Measurements from ENCODE around the gene CCDC92.
"Not testable (repeated sequence)": the region's sequence is repeated elsewhere in the genome, so short reads cannot be mapped to it uniquely, and the experiment has no call there.

CCDC92 gene

DNA sequence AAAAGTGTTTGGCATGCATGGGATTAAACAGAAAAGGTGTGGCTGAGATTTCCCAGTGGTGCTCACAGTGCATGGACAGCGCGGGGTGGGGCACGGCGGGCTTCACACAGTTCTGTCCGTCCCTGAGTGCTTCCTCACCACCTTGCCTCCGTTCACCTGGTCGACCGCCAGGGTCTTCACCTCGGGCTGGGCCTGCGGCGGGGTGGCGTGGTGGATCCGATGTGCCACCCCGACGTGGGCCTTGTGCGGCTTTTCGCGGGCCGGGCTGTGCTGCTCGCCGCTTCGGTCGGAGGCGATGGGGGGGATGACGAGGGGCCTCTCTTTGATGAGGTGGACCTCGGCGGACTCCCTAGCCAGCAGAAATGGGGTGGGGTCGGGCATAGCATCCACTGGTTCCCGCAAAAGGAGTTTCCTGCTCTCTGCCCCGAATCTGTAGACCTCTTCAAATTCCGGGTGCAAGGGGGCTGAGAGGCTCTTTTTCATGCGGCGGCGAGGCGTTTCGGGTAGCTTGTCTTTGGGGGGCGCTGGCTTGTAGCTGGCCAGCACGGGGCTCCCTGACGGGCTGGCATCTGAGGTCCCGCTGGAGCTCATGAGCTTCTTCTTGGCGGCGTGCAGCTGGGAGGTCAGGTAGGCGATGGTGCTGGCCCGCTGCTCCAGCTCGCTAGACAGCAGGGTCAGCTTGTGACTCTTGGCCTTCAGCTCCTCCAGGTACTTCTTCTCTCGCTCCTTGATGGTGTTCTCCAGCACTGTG, 35.5 kb downstream of the CCDC92 start:
- no peak for DNase-seq (ENCODE audit: low read depth, low spot score)

DNA sequence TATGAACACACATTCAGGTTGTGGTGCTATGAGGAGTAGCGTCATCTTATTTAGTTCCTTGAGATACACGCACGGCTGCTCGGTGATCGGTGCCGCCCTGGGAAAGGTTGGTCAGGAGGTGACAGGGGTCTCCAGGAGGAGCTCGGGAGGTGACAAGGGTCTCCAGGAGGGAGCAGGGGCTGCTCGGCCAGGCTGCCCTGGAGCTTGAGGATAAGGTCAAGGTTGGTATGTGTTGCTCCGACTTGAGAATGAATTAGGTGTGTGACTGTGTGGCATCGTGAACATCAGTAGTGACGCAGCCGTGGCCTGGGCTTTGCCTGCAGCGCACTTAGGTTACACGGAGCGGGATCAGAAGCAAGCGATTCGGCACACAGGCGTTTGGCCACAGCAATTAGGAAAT, 36.2 kb downstream of the CCDC92 start:
- DNase-seq (ENCODE audit: low read depth, low spot score) = no peak

DNA sequence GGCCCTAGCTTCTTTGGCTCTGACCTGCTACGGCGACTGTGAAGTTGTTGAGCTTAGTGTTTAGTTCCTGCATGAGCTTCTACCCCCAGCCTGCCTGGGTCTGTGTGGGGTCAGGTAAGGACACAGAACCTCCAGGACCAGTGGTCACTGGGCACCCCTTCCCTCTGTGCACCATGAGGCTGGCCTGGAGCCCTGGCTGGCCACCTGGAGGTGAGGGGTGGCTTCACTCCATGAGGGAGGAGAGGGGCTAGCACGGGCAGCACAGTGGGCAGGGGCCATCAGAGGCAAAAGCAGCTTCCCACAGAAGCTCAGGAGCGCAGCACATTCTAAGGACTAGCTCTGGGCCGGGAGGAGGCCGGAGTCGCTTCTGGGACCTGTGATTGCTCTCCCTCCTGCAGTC, 36.7 kb downstream of the CCDC92 start:
- no peak for DNase-seq (ENCODE audit: low read depth, low spot score)

DNA sequence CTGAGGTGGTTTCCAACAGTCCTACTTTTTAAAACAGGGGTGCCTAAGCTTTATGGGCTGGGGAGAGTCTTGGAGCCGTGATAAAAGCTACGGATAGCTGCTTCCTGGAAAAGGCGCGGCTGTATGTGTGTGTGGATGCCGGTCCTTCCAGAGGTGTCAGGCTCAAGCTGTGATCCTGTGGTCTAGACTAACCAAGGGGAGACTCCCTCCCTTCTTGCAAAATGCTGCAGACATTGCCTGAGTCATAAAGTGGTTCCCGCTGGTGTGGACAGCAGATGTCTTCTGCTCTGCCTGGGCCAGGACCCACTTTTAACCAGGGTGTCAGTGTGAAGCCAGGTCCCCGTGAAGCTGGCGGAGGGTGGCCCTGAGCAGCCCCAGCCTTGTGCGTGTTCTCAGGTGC, 37.8 kb downstream of the CCDC92 start:
- no peak for DNase-seq (ENCODE audit: low read depth, low spot score)

DNA sequence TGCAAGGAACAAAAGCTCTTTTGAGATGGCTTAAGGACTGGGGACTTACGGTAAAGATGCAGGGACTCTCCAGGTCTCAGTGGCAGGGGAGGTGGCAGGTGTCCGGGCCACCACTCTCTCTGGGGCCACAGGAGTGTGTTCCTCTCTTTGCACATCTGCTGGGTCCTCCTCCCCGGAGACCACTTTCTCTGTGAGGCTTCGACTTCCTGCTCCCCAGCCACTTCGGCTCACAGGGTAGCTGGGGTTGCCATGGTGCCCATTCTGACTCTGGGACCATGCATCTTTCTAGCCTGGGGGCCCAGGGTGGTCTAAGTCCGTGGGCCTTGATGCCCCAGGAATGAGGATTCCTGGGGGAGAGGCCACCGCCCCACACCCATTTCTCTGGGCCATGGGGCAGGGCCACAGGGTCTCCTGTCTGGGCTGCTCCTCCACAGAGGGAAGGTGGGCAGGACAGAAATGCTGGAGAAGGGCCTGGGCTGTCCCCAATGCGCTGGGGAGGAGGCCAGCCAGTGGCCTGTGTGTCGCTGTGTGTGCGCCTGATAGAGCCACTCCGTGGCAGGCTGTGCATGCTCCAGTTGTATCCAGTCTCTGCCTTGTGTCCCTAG, 38.5 kb downstream of the CCDC92 start:
- DNase-seq (ENCODE audit: low read depth, low spot score) = no peak

DNA sequence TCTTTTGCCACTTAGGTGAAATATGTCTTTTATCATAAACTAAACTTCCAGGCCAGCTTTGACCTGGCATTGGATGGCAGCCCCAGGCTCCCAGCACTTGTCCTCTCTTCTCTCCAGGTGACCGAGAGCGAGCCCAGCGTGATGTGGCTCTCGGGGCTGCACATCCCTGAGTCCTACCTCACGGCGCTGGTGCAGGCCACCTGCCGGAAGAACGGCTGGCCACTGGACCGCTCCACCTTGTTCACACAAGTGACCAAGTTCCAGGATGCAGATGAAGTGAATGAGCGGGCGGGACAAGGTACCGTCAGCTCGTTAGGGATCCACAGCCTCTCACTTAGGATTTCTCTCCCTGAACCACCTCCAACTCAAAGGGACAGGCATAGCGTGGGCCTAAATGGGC, 39.4 kb downstream of the CCDC92 start:
- DNase-seq (ENCODE audit: low read depth, low spot score) = no peak

DNA sequence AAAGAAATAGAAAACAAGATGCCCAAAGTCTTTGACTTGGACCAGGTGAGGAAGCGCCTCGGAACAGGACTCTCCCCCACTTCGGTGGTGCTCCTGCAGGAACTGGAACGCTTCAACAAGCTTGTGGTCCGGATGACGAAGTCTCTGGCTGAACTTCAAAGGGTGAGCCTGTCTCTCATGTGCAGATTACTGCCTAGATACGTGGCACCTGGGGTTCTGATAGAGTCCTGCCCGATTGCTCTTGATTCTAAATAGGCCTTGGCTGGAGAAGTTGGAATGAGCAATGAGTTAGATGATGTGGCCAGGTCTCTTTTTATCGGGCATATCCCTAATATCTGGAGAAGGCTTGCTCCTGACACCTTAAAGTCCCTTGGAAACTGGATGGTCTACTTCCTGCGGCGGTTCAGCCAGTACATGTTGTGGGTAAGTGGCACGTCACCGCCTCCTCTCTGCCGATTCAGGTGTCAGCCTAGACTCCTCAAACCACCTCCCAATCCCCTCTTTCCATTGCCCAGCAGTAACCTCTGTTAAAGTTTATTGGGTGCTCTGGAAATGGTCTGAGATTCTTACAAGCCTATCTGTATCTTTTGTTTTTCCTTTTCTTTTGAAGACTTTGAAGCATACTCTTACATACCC, 40.8 kb downstream of the CCDC92 start:
- DNase-seq (ENCODE audit: low read depth, low spot score) = no peak

DNA sequence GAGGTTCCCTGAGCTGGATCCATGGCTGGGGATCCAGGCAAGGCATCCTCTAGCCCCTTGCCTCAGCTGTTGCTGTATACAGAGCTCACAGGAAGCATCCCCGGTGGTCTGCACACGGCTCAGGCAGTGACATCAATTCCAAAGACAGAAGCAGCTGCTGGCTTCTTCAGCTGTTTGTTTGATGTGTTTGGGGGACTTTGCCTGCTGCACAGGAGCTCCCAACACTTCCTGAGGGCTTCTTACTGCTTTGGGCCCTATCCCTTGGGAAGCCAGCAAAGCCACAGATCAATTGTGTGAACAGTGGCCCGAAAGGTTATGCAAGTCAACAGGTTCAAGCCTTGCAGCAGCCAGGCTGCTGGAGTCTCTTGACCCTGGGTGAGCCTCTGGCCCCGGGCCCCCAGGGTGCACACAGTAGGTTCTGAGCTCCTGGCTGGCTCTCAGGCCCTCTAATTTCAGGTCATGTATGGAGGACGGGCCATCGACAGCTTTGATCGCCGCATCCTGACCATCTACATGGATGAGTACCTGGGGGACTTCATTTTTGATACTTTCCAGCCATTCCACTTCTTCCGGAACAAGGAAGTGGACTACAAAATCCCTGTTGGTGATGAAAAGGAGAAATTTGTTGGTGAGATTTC, 42.6 kb downstream of the CCDC92 start:
- no peak for DNase-seq (ENCODE audit: low read depth, low spot score)

DNA sequence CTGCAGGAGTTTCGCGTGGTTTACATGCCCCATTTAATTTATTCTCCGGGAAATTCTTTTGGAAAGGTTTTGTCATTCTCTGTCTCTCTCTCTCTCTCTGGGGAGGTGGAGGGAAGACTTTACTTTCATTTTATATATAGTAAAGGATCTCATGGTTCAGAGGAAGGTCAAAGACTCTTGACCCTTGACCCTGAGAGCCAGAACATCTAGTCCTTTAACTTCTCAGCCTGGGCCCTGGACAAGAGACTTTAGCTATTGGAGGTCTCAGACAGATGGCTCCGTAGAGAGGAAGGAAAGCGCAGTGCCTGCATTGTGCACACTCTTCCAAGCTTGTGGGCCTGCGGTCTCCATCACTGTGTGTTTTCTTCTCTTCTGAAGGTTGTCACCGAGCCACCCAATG, 43.7 kb downstream of the CCDC92 start:
- DNase-seq (ENCODE audit: low read depth, low spot score) = no peak

DNA sequence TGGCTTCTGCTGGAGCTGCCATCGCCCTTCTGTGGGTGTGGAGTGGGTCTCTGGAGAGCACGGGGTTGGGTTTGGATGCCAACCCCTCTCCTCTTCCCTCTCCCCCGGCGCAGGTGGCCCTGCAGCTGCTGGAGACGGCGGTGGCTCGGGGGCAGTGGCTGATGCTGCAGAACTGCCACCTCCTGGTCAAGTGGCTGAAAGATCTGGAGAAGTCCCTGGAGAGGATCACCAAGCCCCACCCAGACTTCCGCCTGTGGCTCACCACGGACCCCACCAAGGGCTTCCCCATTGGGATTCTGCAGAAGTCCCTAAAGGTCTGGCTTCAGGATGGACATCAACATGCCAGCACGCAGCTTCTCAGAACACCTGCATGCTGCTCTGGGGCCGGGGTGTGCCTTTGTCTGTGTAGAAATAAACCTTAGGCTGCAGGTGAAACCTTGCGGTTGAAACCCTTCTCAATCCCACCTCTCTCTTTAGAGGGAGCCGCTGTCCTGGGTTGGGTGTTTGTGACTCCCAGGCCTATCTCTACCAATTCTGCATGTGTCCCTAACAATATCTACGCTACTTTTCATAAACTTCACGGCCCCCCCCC, 44.3 kb downstream of the CCDC92 start:
- DNase-seq (ENCODE audit: low read depth, low spot score) = no peak

DNA sequence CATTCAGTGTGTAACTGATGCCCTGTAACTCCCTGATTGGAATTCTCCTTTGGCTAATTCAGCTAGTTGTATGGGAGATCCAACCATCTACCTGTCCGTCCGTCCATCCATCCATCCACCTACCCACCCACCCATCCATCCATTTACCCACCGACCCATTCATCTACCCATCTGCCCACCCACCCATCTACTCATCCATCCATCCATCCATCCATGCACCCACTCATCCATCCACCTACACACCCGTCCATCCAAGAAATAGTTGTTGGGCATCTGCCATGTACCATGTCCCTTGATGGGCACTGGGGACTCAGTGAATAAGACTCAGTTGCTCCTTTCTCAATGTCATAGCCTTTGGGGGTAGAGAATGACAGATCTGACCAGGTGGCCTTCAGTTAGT, 48.1 kb downstream of the CCDC92 start:
- DNase-seq (ENCODE audit: low read depth, low spot score) = no peak

DNA sequence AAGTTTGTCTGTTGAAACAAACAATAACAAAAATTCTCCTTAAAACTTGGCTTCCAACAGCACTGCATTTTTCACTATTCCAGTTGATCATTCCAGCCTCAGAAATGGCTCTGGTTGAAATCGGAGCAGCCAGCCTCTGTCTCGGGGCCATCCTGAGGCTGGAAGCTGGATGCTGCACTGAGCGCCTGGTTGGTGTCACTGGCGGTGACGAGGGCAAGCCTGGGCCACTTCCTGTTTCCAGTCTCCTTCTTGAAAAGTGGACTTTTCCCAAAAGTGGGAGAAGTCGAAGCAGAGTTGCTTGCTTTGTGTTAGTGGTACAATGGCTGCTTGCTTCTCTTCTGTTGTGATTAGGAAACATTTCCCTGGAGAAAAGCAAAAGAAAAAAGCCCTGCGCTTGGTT, 48.7 kb downstream of the CCDC92 start:
- DNase-seq (ENCODE audit: low read depth, low spot score) = no peak

DNA sequence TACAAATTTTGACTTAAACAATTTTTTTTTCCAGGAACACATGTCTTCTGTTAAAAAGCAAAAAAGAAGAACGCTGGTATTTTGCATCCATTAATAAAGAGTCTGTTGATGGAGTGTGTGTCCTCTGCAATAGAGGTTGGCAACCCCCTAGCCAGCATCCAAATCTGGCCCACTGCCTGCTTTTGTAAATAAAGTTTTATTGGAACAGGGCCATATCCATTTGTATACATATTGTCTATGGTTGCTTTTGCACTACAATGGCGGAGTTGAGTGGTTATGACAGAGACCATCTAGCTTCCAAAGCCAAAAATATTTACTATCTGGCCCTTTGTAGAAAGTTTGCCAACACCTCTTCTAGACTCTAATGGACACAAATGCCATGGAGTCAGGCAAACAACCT, 49.6 kb downstream of the CCDC92 start:
- DNase-seq (ENCODE audit: low read depth, low spot score) = no peak

DNA sequence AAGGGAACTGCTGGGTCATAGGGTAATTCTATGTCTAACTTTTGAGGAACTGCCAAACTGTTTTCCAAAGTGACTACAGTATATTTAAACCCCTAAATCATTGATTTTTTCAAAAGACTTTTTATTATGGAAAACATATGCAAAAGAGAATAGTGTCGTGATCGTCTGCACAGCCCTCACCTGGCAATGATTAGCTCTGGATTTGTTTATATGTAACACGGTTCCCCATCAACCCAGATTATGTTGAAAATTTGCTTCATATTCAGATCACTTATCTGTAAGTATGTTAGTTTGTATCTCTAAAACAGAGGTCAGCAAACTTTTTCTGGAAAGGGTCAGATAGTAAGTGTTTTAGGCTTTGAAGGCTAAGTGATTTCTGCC, 52.7 kb downstream of the CCDC92 start:
- no peak for DNase-seq (ENCODE audit: low read depth, low spot score)

DNA sequence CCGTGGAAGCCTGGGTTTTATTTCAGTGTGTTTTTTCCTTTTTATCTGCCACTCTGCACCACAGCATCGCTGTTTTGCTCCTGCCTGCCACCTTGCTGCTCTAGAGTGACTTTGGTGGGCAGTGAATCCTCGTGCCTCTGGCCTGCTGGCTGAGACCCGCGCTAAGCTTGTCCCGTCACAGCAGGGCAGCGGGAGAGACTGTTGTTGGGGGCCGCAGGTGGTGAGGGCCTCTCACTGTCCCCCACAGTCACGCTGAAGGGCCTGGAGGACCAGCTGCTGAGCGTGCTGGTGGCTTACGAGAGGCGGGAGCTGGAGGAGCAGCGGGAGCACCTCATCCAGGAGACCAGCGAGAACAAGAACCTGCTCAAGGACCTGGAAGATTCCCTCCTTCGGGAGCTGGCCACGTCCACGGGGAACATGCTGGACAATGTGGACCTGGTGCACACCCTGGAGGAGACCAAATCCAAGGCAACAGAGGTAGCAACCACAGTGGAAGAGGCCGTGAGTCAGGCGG, 55.2 kb downstream of the CCDC92 start:
- DNase-seq (ENCODE audit: low read depth, low spot score) = no peak

DNA sequence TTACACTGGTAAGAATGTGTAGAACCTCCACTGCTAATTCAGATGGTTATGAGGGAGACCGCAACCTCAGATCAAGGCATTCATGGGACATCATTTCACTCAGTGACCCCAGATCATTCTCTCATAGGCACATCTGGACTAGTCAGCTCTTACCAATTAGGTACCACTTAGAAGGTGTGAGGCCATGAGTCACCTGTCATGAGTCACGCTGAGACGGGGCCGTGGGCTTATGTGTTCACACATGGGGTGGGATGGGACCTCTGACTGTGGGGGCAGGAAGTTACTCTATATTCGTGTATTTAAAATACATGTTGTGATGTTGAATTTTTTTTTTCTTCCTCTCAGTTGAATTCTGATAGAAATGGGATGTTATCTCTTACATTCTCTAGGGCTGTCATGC, 55.9 kb downstream of the CCDC92 start:
- DNase-seq (ENCODE audit: low read depth, low spot score) = no peak

DNA sequence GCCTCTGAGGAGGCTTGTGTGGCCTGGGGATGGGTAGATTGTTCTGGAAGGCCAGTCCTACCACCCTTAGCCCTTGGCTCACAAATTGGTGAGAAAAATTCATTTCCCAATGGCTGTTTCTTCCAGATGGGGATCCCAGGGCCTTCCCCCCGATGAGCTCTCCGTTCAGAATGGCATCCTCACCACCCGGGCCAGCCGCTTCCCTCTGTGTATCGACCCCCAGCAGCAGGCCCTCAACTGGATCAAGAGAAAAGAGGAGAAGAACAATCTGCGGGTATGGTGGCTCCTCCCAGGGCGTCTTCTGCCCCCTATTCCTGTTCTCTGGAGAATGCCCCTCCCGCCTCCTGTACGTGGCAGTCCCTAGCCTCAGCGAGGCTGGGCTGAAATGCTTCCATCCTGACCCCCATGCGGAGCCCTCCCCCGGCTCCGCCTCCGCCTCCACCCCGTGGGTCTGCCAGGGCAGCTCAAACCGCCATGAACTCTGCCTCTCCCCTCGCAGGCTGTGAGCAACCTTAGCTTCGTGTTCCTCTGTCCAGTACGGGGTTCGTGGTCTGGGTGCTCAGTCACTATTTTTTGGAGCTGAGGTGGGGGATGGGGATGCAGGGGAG, 57.8 kb downstream of the CCDC92 start:
- no peak for DNase-seq (ENCODE audit: low read depth, low spot score)

DNA sequence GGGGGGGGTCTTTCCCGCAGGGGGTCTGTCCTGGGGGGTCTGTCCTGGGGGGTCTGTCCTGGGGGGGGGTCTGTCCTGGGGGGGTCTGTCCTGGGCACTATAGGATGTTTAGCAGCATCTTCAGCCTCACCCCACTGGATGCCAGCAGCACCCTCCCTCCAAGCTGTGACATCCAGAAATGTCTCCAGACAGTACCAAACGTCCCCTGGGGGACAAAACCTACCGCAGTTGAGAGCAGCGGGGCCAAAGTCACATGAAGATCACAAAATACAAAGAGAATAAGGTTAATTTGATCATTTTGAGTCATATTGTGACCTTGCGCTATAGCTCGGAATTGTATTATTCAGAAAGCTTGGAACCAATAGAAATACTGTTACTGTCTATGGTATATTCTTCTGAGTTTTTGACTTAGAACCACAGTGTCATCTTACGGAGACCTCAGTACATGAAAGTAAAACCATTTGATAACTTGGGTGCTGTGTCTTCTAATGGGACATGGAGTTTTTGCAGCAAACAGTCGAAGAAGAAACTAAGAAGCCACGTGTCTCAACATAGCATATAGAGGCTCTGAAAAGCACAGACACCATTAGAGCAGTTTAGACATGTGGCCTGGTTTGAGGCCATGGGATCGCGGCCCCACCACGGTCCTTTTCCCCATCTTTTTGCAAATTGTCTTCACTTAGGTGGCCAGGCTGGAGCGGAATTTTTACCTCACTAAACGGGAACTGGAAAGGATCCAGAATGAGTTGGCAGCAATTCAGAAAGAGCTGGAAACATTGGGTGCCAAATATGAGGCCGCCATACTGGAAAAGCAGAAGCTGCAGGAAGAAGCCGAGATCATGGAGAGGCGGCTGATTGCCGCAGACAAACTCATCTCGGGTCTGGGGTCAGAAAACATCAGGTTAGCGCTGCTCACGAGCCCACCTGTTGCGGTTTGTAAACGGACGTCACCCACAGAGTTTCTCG, 59.9 kb downstream of the CCDC92 start:
- no peak for DNase-seq (ENCODE audit: low read depth, low spot score)

DNA sequence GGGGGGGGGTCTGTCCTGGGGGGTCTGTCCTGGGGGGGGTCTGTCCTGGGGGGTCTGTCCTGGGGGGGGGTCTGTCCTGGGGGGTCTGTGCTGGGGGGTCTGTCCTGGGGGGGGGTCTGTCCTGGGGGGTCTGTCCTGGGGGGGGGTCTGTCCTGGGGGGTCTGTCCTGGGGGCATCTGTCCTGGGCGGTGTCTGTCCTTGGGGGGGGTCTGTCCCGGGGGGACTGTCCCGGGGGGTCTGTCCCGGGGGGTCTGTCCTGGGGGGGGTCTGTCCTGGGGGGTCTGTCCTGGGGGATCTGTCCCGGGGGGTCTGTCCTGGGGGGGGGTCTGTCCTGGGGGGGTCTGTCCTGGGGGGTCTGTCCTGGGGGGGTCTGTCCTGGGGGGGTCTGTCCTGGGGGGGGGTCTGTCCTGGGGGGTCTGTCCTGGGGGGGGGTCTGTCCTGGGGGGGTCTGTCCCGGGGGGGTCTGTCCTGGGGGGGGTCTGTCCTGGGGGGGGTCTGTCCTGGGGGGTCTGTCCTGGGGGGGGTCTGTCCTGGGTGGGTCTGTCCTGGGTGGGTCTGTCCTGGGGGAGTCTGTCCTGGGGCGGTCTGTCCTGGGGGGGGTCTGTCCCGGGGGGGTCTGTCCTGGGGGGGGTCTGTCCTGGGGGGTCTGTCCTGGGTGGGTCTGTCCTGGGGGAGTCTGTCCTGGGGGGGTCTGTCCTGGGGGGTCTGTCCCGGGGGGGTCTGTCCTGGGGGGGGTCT, 60.8 kb downstream of the CCDC92 start:
- DNase-seq (ENCODE audit: low read depth, low spot score) = not testable (repeated sequence)

DNA sequence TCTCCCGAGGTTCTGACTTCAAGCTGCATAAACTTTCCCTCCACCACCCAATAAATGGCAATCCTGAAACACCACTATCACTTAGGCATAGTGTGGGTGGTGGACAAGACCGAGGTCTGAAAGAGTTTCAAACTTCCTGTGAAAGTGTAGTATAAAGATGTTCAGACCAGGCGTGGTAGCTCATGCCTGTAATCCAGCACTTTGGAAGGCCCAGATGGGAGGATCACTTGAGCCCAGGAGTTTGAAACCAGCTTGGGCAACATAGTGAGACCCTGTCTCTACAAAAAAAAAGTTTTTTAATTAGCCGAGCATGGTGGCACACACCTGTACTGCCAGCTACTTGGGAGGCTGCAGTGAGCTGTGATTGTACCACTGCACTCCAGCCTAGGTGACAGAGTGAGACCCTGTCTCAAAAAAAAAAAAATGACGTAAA, 61.9 kb downstream of the CCDC92 start:
- DNase-seq (ENCODE audit: low read depth, low spot score) = no peak

All from smooth muscle cell of the brain vasculature (primary cell).